ENCODE measurements around the gene HDAC7.

The HDAC7 gene

GRCh38 chr12:47747126-47747525 lies 72.6 kb downstream of the HDAC7 start:
- H3K4me3 ChIP-seq (ENCODE audit: low read depth, low read length), result no peak overlapping the region
- no peak for DNase-seq (ENCODE audit: low read depth)
- in situ Hi-C loops (cut with HindIII; ENCODE audit: low sequenced_read_pairs), result no loop called here
- no peak for TF ChIP-seq CTCF (IDR thresholded peaks at IDR 0.05; ENCODE audit: low read depth, low read length, missing control alignments)

- in situ Hi-C loops (cut with HindIII; ENCODE audit: low sequenced_read_pairs), result no loop called here
Observed at GRCh38 chr12:47746523-47746922, 73.2 kb downstream of the HDAC7 start.

GRCh38 chr12:47746073-47746472 lies 73.6 kb downstream of the HDAC7 start:
- in situ Hi-C loops (cut with HindIII; ENCODE audit: low sequenced_read_pairs), result no loop called here
- H3K4me3 ChIP-seq (ENCODE audit: low read depth, low read length), result no peak overlapping the region
- no peak for TF ChIP-seq CTCF (IDR thresholded peaks at IDR 0.05; ENCODE audit: low read depth, low read length, missing control alignments)
- DNase-seq (ENCODE audit: low read depth), result no peak

More at GRCh38 chr12:47746523-47746922, 73.2 kb downstream of the HDAC7 start:
- no peak overlapping the region for H3K4me3 ChIP-seq (ENCODE audit: low read depth, low read length)
- no peak for DNase-seq (ENCODE audit: low read depth)
- no peak for TF ChIP-seq CTCF (IDR thresholded peaks at IDR 0.05; ENCODE audit: low read depth, low read length, missing control alignments)

- no peak for DNase-seq (ENCODE audit: low read depth)
- H3K4me3 ChIP-seq (ENCODE audit: low read depth, low read length), result no peak overlapping the region
- TF ChIP-seq CTCF (IDR thresholded peaks at IDR 0.05; ENCODE audit: low read depth, low read length, missing control alignments), result no peak
- in situ Hi-C loops (cut with HindIII; ENCODE audit: low sequenced_read_pairs), result no loop called here
Observed at GRCh38 chr12:47745485-47746041, 74.1 kb downstream of the HDAC7 start.

- no peak for DNase-seq (ENCODE audit: low read depth)
- in situ Hi-C loops (cut with HindIII; ENCODE audit: low sequenced_read_pairs), result no loop called here
- H3K4me3 ChIP-seq (ENCODE audit: low read depth, low read length), result no peak overlapping the region
- TF ChIP-seq CTCF (IDR thresholded peaks at IDR 0.05; ENCODE audit: low read depth, low read length, missing control alignments), result no peak
Observed at GRCh38 chr12:47744778-47745436, 74.8 kb downstream of the HDAC7 start.

- in situ Hi-C loops (cut with HindIII; ENCODE audit: low sequenced_read_pairs), result no loop called here
- H3K4me3 ChIP-seq (ENCODE audit: low read depth, low read length), result no peak overlapping the region
- no peak for DNase-seq (ENCODE audit: low read depth)
- peak; percentile 34 for TF ChIP-seq CTCF (IDR thresholded peaks at IDR 0.05; ENCODE audit: low read depth, low read length, missing control alignments)
Observed at GRCh38 chr12:47744005-47744651, 75.6 kb downstream of the HDAC7 start.
